ENCODE results near the gene PROCR. TPM values are rescaled to one million over a fixed set of nuclear protein-coding genes. Genes with fewer than 3 reads are reported as not detected.
"Not testable (repeated sequence)": the region's sequence is repeated elsewhere in the genome, so short reads cannot be mapped to it uniquely, and the experiment has no call there.

PROCR gene
- total RNA-seq, 1 donor from 2014 or later, result 50.6 TPM

GRCh38 chr20:35135867-35136586 is 35.8 kb upstream of the PROCR start:
- Histone ChIP-seq H3K36me3 (ENCODE audit: control insufficient read depth in 3 of 3, insufficient read depth in 3 of 3, low read length in 3 of 3) (peaks cover 14 to 21% (median 20%) of the 10 kb centered on the region in 3 donors), H3K27ac (ENCODE audit: low read depth, low read length) (peak overlapping the region; percentile 44), H3K4me1 (ENCODE audit: control insufficient read depth in 3 of 3, insufficient read depth in 3 of 3, low read length in 3 of 3) (peaks cover 3 to 11% (median 5%) of the 10 kb centered on the region in 3 donors), H3K4me3 (ENCODE audit: low read length in 3 of 3) (no peak overlapping the region), H3K9me3 (ENCODE audit: control insufficient read depth in 3 of 3, low read length in 3 of 3) (no peaks in the 10 kb centered on the region), H3K27me3 (ENCODE audit: control insufficient read depth in 3 of 3, insufficient read depth in 3 of 3, low read length in 3 of 3) (no peaks in the 10 kb centered on the region), H3K9ac (ENCODE audit: low read depth in 1 of 3, low read length in 3 of 3) (no peak overlapping the region)

- Histone ChIP-seq H3K27ac (ENCODE audit: low read depth, low read length) (no peak overlapping the region), H3K9me3 (ENCODE audit: control insufficient read depth in 3 of 3, low read length in 3 of 3) (no peaks in the 10 kb centered on the region), H3K4me3 (ENCODE audit: low read length in 3 of 3) (no peak overlapping the region), H3K27me3 (ENCODE audit: control insufficient read depth in 3 of 3, insufficient read depth in 3 of 3, low read length in 3 of 3) (no peaks in the 10 kb centered on the region), H3K9ac (ENCODE audit: low read depth in 1 of 3, low read length in 3 of 3) (no peak overlapping the region), H3K36me3 (ENCODE audit: control insufficient read depth in 3 of 3, insufficient read depth in 3 of 3, low read length in 3 of 3) (peaks cover 6 to 21% (median 11%) of the 10 kb centered on the region in 3 donors), H3K4me1 (ENCODE audit: control insufficient read depth in 3 of 3, insufficient read depth in 3 of 3, low read length in 3 of 3) (peaks cover 16 to 18% (median 17%) of the 10 kb centered on the region in 3 donors)
Measured at GRCh38 chr20:35144694-35145093, 27.2 kb upstream of the PROCR start.

- no peak overlapping the region for H3K27ac ChIP-seq (ENCODE audit: low read depth, low read length)
Measured at GRCh38 chr20:35145141-35145564, 26.7 kb upstream of the PROCR start.

GRCh38 chr20:35146299-35146919 is 25.5 kb upstream of the PROCR start:
- H3K9me3 ChIP-seq (ENCODE audit: control insufficient read depth in 3 of 3, low read length in 3 of 3), result no peaks in the 10 kb centered on the region
- H3K9ac ChIP-seq (ENCODE audit: low read depth in 1 of 3, low read length in 3 of 3), result peak overlapping the region; percentile 66 to 87 (median 81)
- peak overlapping the region; percentile 57 for H3K27ac ChIP-seq (ENCODE audit: low read depth, low read length)
- H3K27me3 ChIP-seq (ENCODE audit: control insufficient read depth in 3 of 3, insufficient read depth in 3 of 3, low read length in 3 of 3), result no peaks in the 10 kb centered on the region
- peaks cover 3 to 19% (median 11%) of the 10 kb centered on the region in 3 donors for H3K36me3 ChIP-seq (ENCODE audit: control insufficient read depth in 3 of 3, insufficient read depth in 3 of 3, low read length in 3 of 3)
- peaks cover 16 to 18% (median 17%) of the 10 kb centered on the region in 3 donors for H3K4me1 ChIP-seq (ENCODE audit: control insufficient read depth in 3 of 3, insufficient read depth in 3 of 3, low read length in 3 of 3)
- H3K4me3 ChIP-seq (ENCODE audit: low read length in 3 of 3), result peak overlapping the region; percentile 86 to 96 (median 92)

More at GRCh38 chr20:35145141-35145564, 26.7 kb upstream of the PROCR start:
- no peaks in the 10 kb centered on the region for H3K27me3 ChIP-seq (ENCODE audit: control insufficient read depth in 3 of 3, insufficient read depth in 3 of 3, low read length in 3 of 3)
- peaks cover 16 to 18% (median 17%) of the 10 kb centered on the region in 3 donors for H3K4me1 ChIP-seq (ENCODE audit: control insufficient read depth in 3 of 3, insufficient read depth in 3 of 3, low read length in 3 of 3)
- H3K4me3 ChIP-seq (ENCODE audit: low read length in 3 of 3), result no peak overlapping the region
- H3K9me3 ChIP-seq (ENCODE audit: control insufficient read depth in 3 of 3, low read length in 3 of 3), result no peaks in the 10 kb centered on the region
- peaks cover 6 to 20% (median 11%) of the 10 kb centered on the region in 3 donors for H3K36me3 ChIP-seq (ENCODE audit: control insufficient read depth in 3 of 3, insufficient read depth in 3 of 3, low read length in 3 of 3)
- no peak overlapping the region for H3K9ac ChIP-seq (ENCODE audit: low read depth in 1 of 3, low read length in 3 of 3)

- Histone ChIP-seq H3K27me3 (ENCODE audit: control insufficient read depth in 3 of 3, insufficient read depth in 3 of 3, low read length in 3 of 3) (no peaks in the 10 kb centered on the region), H3K36me3 (ENCODE audit: control insufficient read depth in 3 of 3, insufficient read depth in 3 of 3, low read length in 3 of 3) (peaks cover 2 to 14% (median 7%) of the 10 kb centered on the region in 3 donors), H3K9ac (ENCODE audit: low read depth in 1 of 3, low read length in 3 of 3) (peak within 1 kb of the TSS; percentile 66 to 87 (median 81)), H3K9me3 (ENCODE audit: control insufficient read depth in 3 of 3, low read length in 3 of 3) (no peaks in the 10 kb centered on the region), H3K27ac (ENCODE audit: low read depth, low read length) (peak within 1 kb of the TSS; percentile 57), H3K4me1 (ENCODE audit: control insufficient read depth in 3 of 3, insufficient read depth in 3 of 3, low read length in 3 of 3) (peaks cover 16 to 18% (median 17%) of the 10 kb centered on the region in 3 donors), H3K4me3 (ENCODE audit: low read length in 3 of 3) (peak within 1 kb of the TSS; percentile 86 to 96 (median 92))
Measured at GRCh38 chr20:35146920-35147574, 24.8 kb upstream of the PROCR start, which contains the start of gene EDEM2. Gene EDEM2, minus strand, starts transcription at chr20:35147336. Its CDS starts 78 bp downstream, at chr20:35147258.

GRCh38 chr20:35147575-35148071 is 24.2 kb upstream of the PROCR start:
- H3K4me3 ChIP-seq (ENCODE audit: low read length in 3 of 3), result peak overlapping the region; percentile 86 to 96 (median 92)
- not testable (repeated sequence) for H3K9me3 ChIP-seq (ENCODE audit: control insufficient read depth in 3 of 3, low read length in 3 of 3); H3K27me3 ChIP-seq (ENCODE audit: control insufficient read depth in 3 of 3, insufficient read depth in 3 of 3, low read length in 3 of 3)
- H3K4me1 ChIP-seq (ENCODE audit: control insufficient read depth in 3 of 3, insufficient read depth in 3 of 3, low read length in 3 of 3), result peaks cover 16 to 18% (median 17%) of the 10 kb centered on the region in 3 donors
- peak overlapping the region; percentile 57 for H3K27ac ChIP-seq (ENCODE audit: low read depth, low read length)
- peaks cover 2 to 13% (median 5%) of the 10 kb centered on the region in 3 donors for H3K36me3 ChIP-seq (ENCODE audit: control insufficient read depth in 3 of 3, insufficient read depth in 3 of 3, low read length in 3 of 3)
- H3K9ac ChIP-seq (ENCODE audit: low read depth in 1 of 3, low read length in 3 of 3), result peak overlapping the region; percentile 57 to 87 (median 66)

- peaks cover 16 to 17% (median 17%) of the 10 kb centered on the region in 3 donors for H3K4me1 ChIP-seq (ENCODE audit: control insufficient read depth in 3 of 3, insufficient read depth in 3 of 3, low read length in 3 of 3)
- no peaks in the 10 kb centered on the region for H3K36me3 ChIP-seq (ENCODE audit: control insufficient read depth in 3 of 3, insufficient read depth in 3 of 3, low read length in 3 of 3)
- no peaks in the 10 kb centered on the region for H3K9me3 ChIP-seq (ENCODE audit: control insufficient read depth in 3 of 3, low read length in 3 of 3)
- H3K27ac ChIP-seq (ENCODE audit: low read depth, low read length), result no peak overlapping the region
- no peak overlapping the region for H3K4me3 ChIP-seq (ENCODE audit: low read length in 3 of 3)
- H3K9ac ChIP-seq (ENCODE audit: low read depth in 1 of 3, low read length in 3 of 3), result no peak overlapping the region
- H3K27me3 ChIP-seq (ENCODE audit: control insufficient read depth in 3 of 3, insufficient read depth in 3 of 3, low read length in 3 of 3), result no peaks in the 10 kb centered on the region
Measured at GRCh38 chr20:35150846-35151579, 20.9 kb upstream of the PROCR start.

GRCh38 chr20:35151736-35152135 is 20.1 kb upstream of the PROCR start:
- peaks cover 9 to 10% (median 10%) of the 10 kb centered on the region in 3 donors for H3K4me1 ChIP-seq (ENCODE audit: control insufficient read depth in 3 of 3, insufficient read depth in 3 of 3, low read length in 3 of 3)
- H3K4me3 ChIP-seq (ENCODE audit: low read length in 3 of 3), result no peak overlapping the region
- no peak overlapping the region for H3K27ac ChIP-seq (ENCODE audit: low read depth, low read length)
- no peaks in the 10 kb centered on the region for H3K36me3 ChIP-seq (ENCODE audit: control insufficient read depth in 3 of 3, insufficient read depth in 3 of 3, low read length in 3 of 3)
- H3K27me3 ChIP-seq (ENCODE audit: control insufficient read depth in 3 of 3, insufficient read depth in 3 of 3, low read length in 3 of 3), result no peaks in the 10 kb centered on the region
- H3K9ac ChIP-seq (ENCODE audit: low read depth in 1 of 3, low read length in 3 of 3), result no peak overlapping the region
- no peaks in the 10 kb centered on the region for H3K9me3 ChIP-seq (ENCODE audit: control insufficient read depth in 3 of 3, low read length in 3 of 3)

GRCh38 chr20:35155936-35156335 is 15.9 kb upstream of the PROCR start:
- Histone ChIP-seq H3K4me3 (ENCODE audit: low read length in 3 of 3) (no peak overlapping the region), H3K36me3 (ENCODE audit: control insufficient read depth in 3 of 3, insufficient read depth in 3 of 3, low read length in 3 of 3) (no peaks in the 10 kb centered on the region), H3K9ac (ENCODE audit: low read depth in 1 of 3, low read length in 3 of 3) (no peak overlapping the region), H3K9me3 (ENCODE audit: control insufficient read depth in 3 of 3, low read length in 3 of 3) (no peaks in the 10 kb centered on the region), H3K4me1 (ENCODE audit: control insufficient read depth in 3 of 3, insufficient read depth in 3 of 3, low read length in 3 of 3) (no peaks in the 10 kb centered on the region), H3K27ac (ENCODE audit: low read depth, low read length) (no peak overlapping the region), H3K27me3 (ENCODE audit: control insufficient read depth in 3 of 3, insufficient read depth in 3 of 3, low read length in 3 of 3) (no peaks in the 10 kb centered on the region)
